ENCODE data around the gene EPHB1.

Gene EPHB1

GRCh38 chr3:134938029-134938525 lies 143.0 kb downstream of the EPHB1 start:
- H3K27ac ChIP-seq = no peak overlapping the region
- TF ChIP-seq, protein P1, sequence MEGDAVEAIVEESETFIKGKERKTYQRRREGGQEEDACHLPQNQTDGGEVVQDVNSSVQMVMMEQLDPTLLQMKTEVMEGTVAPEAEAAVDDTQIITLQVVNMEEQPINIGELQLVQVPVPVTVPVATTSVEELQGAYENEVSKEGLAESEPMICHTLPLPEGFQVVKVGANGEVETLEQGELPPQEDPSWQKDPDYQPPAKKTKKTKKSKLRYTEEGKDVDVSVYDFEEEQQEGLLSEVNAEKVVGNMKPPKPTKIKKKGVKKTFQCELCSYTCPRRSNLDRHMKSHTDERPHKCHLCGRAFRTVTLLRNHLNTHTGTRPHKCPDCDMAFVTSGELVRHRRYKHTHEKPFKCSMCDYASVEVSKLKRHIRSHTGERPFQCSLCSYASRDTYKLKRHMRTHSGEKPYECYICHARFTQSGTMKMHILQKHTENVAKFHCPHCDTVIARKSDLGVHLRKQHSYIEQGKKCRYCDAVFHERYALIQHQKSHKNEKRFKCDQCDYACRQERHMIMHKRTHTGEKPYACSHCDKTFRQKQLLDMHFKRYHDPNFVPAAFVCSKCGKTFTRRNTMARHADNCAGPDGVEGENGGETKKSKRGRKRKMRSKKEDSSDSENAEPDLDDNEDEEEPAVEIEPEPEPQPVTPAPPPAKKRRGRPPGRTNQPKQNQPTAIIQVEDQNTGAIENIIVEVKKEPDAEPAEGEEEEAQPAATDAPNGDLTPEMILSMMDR (IDR thresholded peaks at IDR 0.05; ENCODE audit: low read depth, low read length, missing control alignments) = no peak
- in situ Hi-C loops (cut with HindIII; ENCODE audit: low pct_ligation_motif_present, low sequenced_read_pairs) = no loop called here
- no peaks in the 10 kb centered on the region for H3K36me3 ChIP-seq (replicated peaks)
- H3K27me3 ChIP-seq (replicated peaks) = no peaks in the 10 kb centered on the region
- H3K4me3 ChIP-seq (ENCODE audit: low read depth, low read length) = no peak overlapping the region
- DNase-seq = no peak

GRCh38 chr3:134939978-134940377 lies 144.9 kb downstream of the EPHB1 start:
- no peak overlapping the region for H3K4me3 ChIP-seq (ENCODE audit: low read depth, low read length)
- no peak for DNase-seq
- TF ChIP-seq, protein P1 (IDR thresholded peaks at IDR 0.05; ENCODE audit: low read depth, low read length, missing control alignments) = no peak
- in situ Hi-C loops (cut with HindIII; ENCODE audit: low pct_ligation_motif_present, low sequenced_read_pairs) = no loop called here
- H3K27ac ChIP-seq = no peak overlapping the region
- H3K27me3 ChIP-seq (replicated peaks) = no peaks in the 10 kb centered on the region
- no peaks in the 10 kb centered on the region for H3K36me3 ChIP-seq (replicated peaks)

- no peak for DNase-seq
- in situ Hi-C loops (cut with HindIII; ENCODE audit: low pct_ligation_motif_present, low sequenced_read_pairs) = no loop called here
- H3K4me3 ChIP-seq (ENCODE audit: low read depth, low read length) = no peak overlapping the region
- H3K27me3 ChIP-seq (replicated peaks) = no peaks in the 10 kb centered on the region
- no peak overlapping the region for H3K27ac ChIP-seq
- H3K36me3 ChIP-seq (replicated peaks) = no peaks in the 10 kb centered on the region
- TF ChIP-seq, protein P1 (IDR thresholded peaks at IDR 0.05; ENCODE audit: low read depth, low read length, missing control alignments) = no peak
These were observed 146.8 kb downstream of the EPHB1 start for GRCh38 chr3:134941820-134942219.

- TF ChIP-seq, protein P1 (IDR thresholded peaks at IDR 0.05; ENCODE audit: low read depth, low read length, missing control alignments) = no peak
- DNase-seq = no peak
- in situ Hi-C loops (cut with HindIII; ENCODE audit: low pct_ligation_motif_present, low sequenced_read_pairs) = no loop called here
- no peak overlapping the region for H3K4me3 ChIP-seq (ENCODE audit: low read depth, low read length)
- no peaks in the 10 kb centered on the region for H3K27me3 ChIP-seq (replicated peaks)
- no peak overlapping the region for H3K27ac ChIP-seq
- H3K36me3 ChIP-seq (replicated peaks) = no peaks in the 10 kb centered on the region
These were observed 149.4 kb downstream of the EPHB1 start for GRCh38 chr3:134944429-134944828.

DNA sequence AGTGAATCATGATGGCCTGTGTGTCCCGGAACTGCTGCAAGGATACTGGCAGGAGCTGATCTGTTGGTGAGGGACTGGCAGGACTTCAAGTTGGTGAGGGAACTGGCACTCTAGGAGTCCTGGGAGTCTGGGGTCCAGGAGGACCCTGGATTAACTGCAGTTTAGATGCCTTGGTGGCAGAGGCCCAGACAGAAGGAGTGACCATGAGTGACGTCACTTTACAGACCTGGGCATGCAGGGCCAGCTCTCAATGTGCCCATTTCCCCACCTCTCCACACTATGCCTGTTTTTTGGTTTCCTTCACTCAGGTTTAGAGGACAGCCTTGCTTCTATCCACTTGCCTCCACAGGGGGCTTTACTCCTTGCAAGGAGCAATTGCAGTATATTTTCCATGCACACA lies 154.1 kb downstream of the EPHB1 start:
- no peaks in the 10 kb centered on the region for H3K27me3 ChIP-seq (replicated peaks)
- no peaks in the 10 kb centered on the region for H3K36me3 ChIP-seq (replicated peaks)
- H3K27ac ChIP-seq = no peak overlapping the region
- in situ Hi-C loops (cut with HindIII; ENCODE audit: low pct_ligation_motif_present, low sequenced_read_pairs) = no loop called here
- no peak for DNase-seq
- TF ChIP-seq, protein P1 (IDR thresholded peaks at IDR 0.05; ENCODE audit: low read depth, low read length, missing control alignments) = no peak
- H3K4me3 ChIP-seq (ENCODE audit: low read depth, low read length) = no peak overlapping the region

- Histone ChIP-seq H3K4me3 (ENCODE audit: low read depth, low read length) (no peak overlapping the region), H3K36me3 (replicated peaks) (no peaks in the 10 kb centered on the region), H3K27ac (no peak overlapping the region), H3K27me3 (replicated peaks) (no peaks in the 10 kb centered on the region)
- in situ Hi-C loops (cut with HindIII; ENCODE audit: low pct_ligation_motif_present, low sequenced_read_pairs) = no loop called here
- TF ChIP-seq, protein P1 (IDR thresholded peaks at IDR 0.05; ENCODE audit: low read depth, low read length, missing control alignments) = no peak
- no peak for DNase-seq
These were observed 157.3 kb downstream of the EPHB1 start for GRCh38 chr3:134952371-134952770.

Data from brain microvascular endothelial cell (primary cell).